GM19455 (cell line): ENCODE data around the gene MAP3K5.

Experiments
- ATAC-seq: cut with Tn5 transposase; IDR thresholded peaks from one replicate; pipeline ENCODE4 v1.9.1; 2021; ENCODE audit not compliant: unreplicated experiment

The MAP3K5 gene

GRCh38 chr6:136751991-136752390, 40.3 kb downstream of the MAP3K5 start:
- no peak for ATAC-seq

- peak; percentile 94 for ATAC-seq
Measured at GRCh38 chr6:136751522-136751956, 40.7 kb downstream of the MAP3K5 start.

GRCh38 chr6:136750696-136751521, 41.4 kb downstream of the MAP3K5 start:
- peak; percentile 37 for ATAC-seq

- ATAC-seq = no peak
Measured at GRCh38 chr6:136749359-136749997, 42.8 kb downstream of the MAP3K5 start.

- no peak for ATAC-seq
Measured at GRCh38 chr6:136747507-136747906, 44.8 kb downstream of the MAP3K5 start.

GRCh38 chr6:136745300-136745699, 47.0 kb downstream of the MAP3K5 start:
- no peak for ATAC-seq

- no peak for ATAC-seq
Measured at GRCh38 chr6:136744889-136745288, 47.4 kb downstream of the MAP3K5 start.

- no peak for ATAC-seq
Measured at GRCh38 chr6:136742125-136742524, 50.2 kb downstream of the MAP3K5 start.

- no peak for ATAC-seq
Measured at GRCh38 chr6:136740050-136740974, 52.0 kb downstream of the MAP3K5 start.

- ATAC-seq = no peak
Measured at GRCh38 chr6:136739501-136739900, 52.8 kb downstream of the MAP3K5 start.

- ATAC-seq = no peak
Measured at GRCh38 chr6:136739071-136739470, 53.2 kb downstream of the MAP3K5 start.

GRCh38 chr6:136738692-136739057, 53.6 kb downstream of the MAP3K5 start:
- no peak for ATAC-seq

- no peak for ATAC-seq
Measured at GRCh38 chr6:136737871-136738691, 54.2 kb downstream of the MAP3K5 start.

- no peak for ATAC-seq
Measured at GRCh38 chr6:136737374-136737844, 54.9 kb downstream of the MAP3K5 start.

- ATAC-seq = no peak
Measured at GRCh38 chr6:136736281-136736960, 55.9 kb downstream of the MAP3K5 start.

GRCh38 chr6:136734977-136735376, 57.3 kb downstream of the MAP3K5 start:
- no peak for ATAC-seq

- no peak for ATAC-seq
Measured at GRCh38 chr6:136732889-136733288, 59.4 kb downstream of the MAP3K5 start.

- no peak for ATAC-seq
Measured at GRCh38 chr6:136729832-136730231, 62.4 kb downstream of the MAP3K5 start.

- ATAC-seq = no peak
Measured at GRCh38 chr6:136728976-136729515, 63.2 kb downstream of the MAP3K5 start.
